Measurements from ENCODE around the gene STATH. TPM values are rescaled to one million over a fixed set of nuclear protein-coding genes. Genes with fewer than 3 reads are reported as not detected.

STATH gene
- total RNA-seq, 1 experiment from 2014 or later = not detected

GRCh38 chr4:69965628-69966027, 30.1 kb upstream of the STATH start, which contains the start of gene CSN2:
TSS of gene CSN2 (minus strand) at chr4:69965728. CDS start at chr4:69960995, 4,733 bp downstream.
- H3K79me2 ChIP-seq (ENCODE audit: insufficient read depth, low read length) = no peaks in the 10 kb centered on the region
- no peaks in the 10 kb centered on the region for H3K9me3 ChIP-seq (ENCODE audit: control insufficient read depth in 1 of 2, insufficient read depth in 1 of 2, low read depth in 1 of 2, low read length in 2 of 2)
- ChIA-PET RAD21 (ENCODE audit: low non-redundant PET in 1 of 2, low total read pairs in 2 of 2, uncharacterized antibody in 2 of 2, unreplicated experiment in 2 of 2) (no interaction called here), POLR2A (no interaction called here), CTCF (no interaction called here)
- no peak within 1 kb of the TSS for H3K4me2 ChIP-seq (ENCODE audit: low read length)
- no peak within 1 kb of the TSS for H3K9ac ChIP-seq (ENCODE audit: low read length)
- H3K27ac ChIP-seq (ENCODE audit: low read depth, low read length) = no peak within 1 kb of the TSS
- intact Hi-C loops (cut with micrococcal nuclease) = no loop called here
- no peak for DNase-seq (ENCODE audit: low read depth, low spot score)
- no peaks in the 10 kb centered on the region for H3K36me3 ChIP-seq (ENCODE audit: control insufficient read depth in 1 of 2, insufficient read depth in 2 of 2, low read length in 2 of 2)
- H4K20me1 ChIP-seq (ENCODE audit: insufficient read depth) = no peaks in the 10 kb centered on the region
- H2AFZ ChIP-seq (ENCODE audit: low read depth, low read length, poor library complexity, severe bottlenecking) = peak within 1 kb of the TSS; percentile 43
- no peaks in the 10 kb centered on the region for H3K9me2 ChIP-seq (ENCODE audit: insufficient read depth)
- no peaks in the 10 kb centered on the region for H3K27me3 ChIP-seq (ENCODE audit: insufficient read depth, low read length)
- no peak for ATAC-seq
- TF ChIP-seq TCF7L2 (IDR thresholded peaks at IDR 0.05; ENCODE audit: borderline replicate concordance, extremely low read depth, insufficient read depth, insufficient read length) (no peak), YY1 (IDR thresholded peaks at IDR 0.05; ENCODE audit: extremely low read depth, insufficient replicate concordance, low read depth, low read length) (no peak), ZBTB33 (IDR thresholded peaks at IDR 0.05; ENCODE audit: extremely low read depth, insufficient replicate concordance, low read length) (no peak), EGR1 (IDR thresholded peaks at IDR 0.05; ENCODE audit: low read depth) (no peak), SP1 (IDR thresholded peaks at IDR 0.05; ENCODE audit: low read depth) (no peak), SRF (IDR thresholded peaks at IDR 0.05; ENCODE audit: low read depth) (no peak), CBX3 (IDR thresholded peaks at IDR 0.05; ENCODE audit: low read depth) (no peak), POLR2A (IDR thresholded peaks at IDR 0.05; ENCODE audit: borderline replicate concordance, extremely low read depth, insufficient read depth, insufficient read length) (no peak), ZNF274 (IDR thresholded peaks at IDR 0.05; ENCODE audit: low read depth, low read length) (no peak), SIN3A (IDR thresholded peaks at IDR 0.05; ENCODE audit: low read depth) (no peak), CTCF (IDR thresholded peaks at IDR 0.05 in 2 of 3, conservative IDR thresholded peaks at IDR 0.05 in 1 of 3; ENCODE audit: borderline replicate concordance in 1 of 3, insufficient read depth in 1 of 3, low read depth in 2 of 3, low read length in 2 of 3) (no peak), EZH2phosphoT487 (IDR thresholded peaks at IDR 0.05; ENCODE audit: borderline replicate concordance) (no peak), MAX (IDR thresholded peaks at IDR 0.05) (no peak), REST (IDR thresholded peaks at IDR 0.05; ENCODE audit: low read depth) (no peak)
- BruUV-seq (replicated peaks) = no TSS peak
- no peaks in the 10 kb centered on the region for H3K4me1 ChIP-seq (ENCODE audit: control insufficient read depth in 1 of 2, insufficient read depth in 2 of 2, low read length in 2 of 2)
- no peak within 1 kb of the TSS for H3K4me3 ChIP-seq (replicated peaks in 1 of 2; ENCODE audit: low read depth in 1 of 2, low read length in 2 of 2)
